Esophagus (tissue), 2 donors: ENCODE measurements around the gene DENND1B. TPM values are rescaled to one million over a fixed set of nuclear protein-coding genes. Genes with fewer than 3 reads are reported as not detected.

Experiments
- H3K27ac ChIP-seq, 2 donors: one replicate each; pipeline ENCODE4 v1.5.1; 2013; ENCODE audit warnings: low read depth in 2 of 2, mild to moderate bottlenecking in 2 of 2, inconsistent platforms in 1 of 2, low read length in 1 of 2, moderate library complexity in 1 of 2
- H3K27me3 ChIP-seq, 2 donors: one replicate each; pipeline ENCODE4 v1.6.1; 2013; ENCODE audit warnings: low read length in 2 of 2, control low read depth in 1 of 2, mild to moderate bottlenecking in 1 of 2; ENCODE audit not compliant: insufficient read depth in 2 of 2, control insufficient read depth in 1 of 2
- H3K36me3 ChIP-seq, 2 donors: one replicate each; pipeline ENCODE4 v1.6.1; 2013; ENCODE audit warnings: low read length in 1 of 2; ENCODE audit not compliant: control insufficient read depth in 2 of 2, insufficient read depth in 2 of 2
- H3K4me1 ChIP-seq, 2 donors: one replicate each; pipeline ENCODE4 v1.6.1; 2013; ENCODE audit warnings: low read length in 1 of 2; ENCODE audit not compliant: control insufficient read depth in 2 of 2, insufficient read depth in 2 of 2
- H3K4me3 ChIP-seq, 2 donors: one replicate each; pipeline ENCODE4 v1.5.1; 2013; ENCODE audit warnings: low read length in 2 of 2, mild to moderate bottlenecking in 2 of 2, low read depth in 1 of 2, moderate library complexity in 1 of 2
- H3K9me3 ChIP-seq, 2 donors: one replicate each; pipeline ENCODE4 v1.6.1; 2013; ENCODE audit warnings: mild to moderate bottlenecking in 2 of 2, low read depth in 1 of 2, low read length in 1 of 2, moderate library complexity in 1 of 2; ENCODE audit not compliant: control insufficient read depth in 2 of 2, insufficient read depth in 1 of 2
- WGBS, 2 donors: extraction: QIAGEN DNeasy Blood & Tissue Kit; methylation state at CpG; one replicate each; pipeline ENCODE4 v1.1.7; 2013; 5-methylcytosine and 5-hydroxymethylcytosine counted together
- polyA plus RNA-seq, 2 donors: library from polyadenylated mRNA; stranded (reverse); fragments of 200-250 nt; gene quantifications; one replicate each; pipeline ENCODE4 v1.2.3, GENCODE V29; 2013
- donor health status: healthy with polysubstance abuse.
- donor health status: Bipolar disorder and iron deficiency.

Gene DENND1B
- polyA plus RNA-seq, 2 donors = 3.4 to 4.8 TPM

DNA sequence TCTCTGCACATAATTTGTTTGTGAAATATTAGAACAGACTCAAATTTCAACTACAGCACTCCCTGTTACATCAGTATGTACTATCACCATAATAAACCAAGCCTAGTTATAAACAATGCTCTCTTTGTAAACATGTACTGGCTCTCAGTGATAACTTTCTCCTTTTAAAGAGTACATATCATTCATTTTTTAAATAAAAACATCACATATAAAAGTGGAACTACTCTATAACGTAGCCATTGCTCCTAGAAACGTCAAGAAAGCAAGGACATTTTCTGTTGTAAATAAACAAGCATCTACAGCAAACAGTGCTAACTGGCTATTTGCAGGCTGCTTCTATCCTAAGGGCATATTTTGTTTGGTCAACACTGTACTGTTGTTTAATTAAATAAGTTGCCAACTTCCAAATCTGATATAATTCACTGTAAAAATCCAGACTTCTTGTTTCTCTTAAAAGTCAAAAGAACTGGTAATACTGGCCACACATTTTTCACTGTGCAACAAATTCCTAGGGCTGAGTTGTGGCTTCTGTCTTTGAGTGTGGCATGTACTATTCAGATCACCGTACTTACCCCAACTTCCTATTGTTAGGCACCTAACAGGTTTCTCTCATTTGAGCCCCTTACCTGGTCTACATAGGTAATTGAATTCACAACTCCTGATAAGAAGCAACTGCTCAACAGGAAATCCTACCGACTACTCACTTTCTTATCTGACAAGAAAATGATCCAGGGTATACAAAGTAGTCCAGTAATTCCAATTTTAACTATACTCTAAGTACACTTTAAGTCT lies 111.9 kb downstream of the DENND1B start:
- no peaks in the 10 kb centered on the region for H3K4me1 ChIP-seq
- 72 to 77% methylated on average over 4 of the region's 4 CpGs for whole genome bisulfite sequencing, 2 donors
- no peaks in the 10 kb centered on the region for H3K36me3 ChIP-seq

DNA sequence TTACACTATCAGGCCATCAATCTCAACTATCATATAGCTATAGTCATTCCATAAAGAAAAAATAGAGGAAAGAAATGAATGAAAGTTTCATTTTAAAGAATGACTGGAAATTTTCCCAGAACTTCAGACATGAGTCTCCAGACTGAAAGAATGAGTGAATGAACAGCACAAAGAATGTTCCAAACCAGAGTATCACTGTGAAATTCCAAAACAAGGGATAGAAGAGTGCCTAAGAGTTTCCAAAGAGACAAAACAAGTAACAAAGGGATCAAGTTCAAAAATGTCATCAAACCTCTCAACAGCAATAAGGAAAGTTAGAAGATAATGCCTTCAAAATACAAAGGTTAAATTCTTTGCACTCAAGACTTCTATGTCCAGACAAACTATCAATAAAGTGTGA lies 114.9 kb downstream of the DENND1B start:
- H3K4me3 ChIP-seq = no peak overlapping the region
- no peaks in the 10 kb centered on the region for H3K36me3 ChIP-seq
- H3K27me3 ChIP-seq = no peaks in the 10 kb centered on the region
- H3K27ac ChIP-seq = no peak overlapping the region
- H3K4me1 ChIP-seq = no peaks in the 10 kb centered on the region
- no peaks in the 10 kb centered on the region for H3K9me3 ChIP-seq

More for the DNA sequence above, 111.9 kb downstream of the DENND1B start:
- Histone ChIP-seq H3K27me3 (no peaks in the 10 kb centered on the region), H3K27ac (no peak overlapping the region), H3K4me3 (no peak overlapping the region), H3K9me3 (no peaks in the 10 kb centered on the region)

DNA sequence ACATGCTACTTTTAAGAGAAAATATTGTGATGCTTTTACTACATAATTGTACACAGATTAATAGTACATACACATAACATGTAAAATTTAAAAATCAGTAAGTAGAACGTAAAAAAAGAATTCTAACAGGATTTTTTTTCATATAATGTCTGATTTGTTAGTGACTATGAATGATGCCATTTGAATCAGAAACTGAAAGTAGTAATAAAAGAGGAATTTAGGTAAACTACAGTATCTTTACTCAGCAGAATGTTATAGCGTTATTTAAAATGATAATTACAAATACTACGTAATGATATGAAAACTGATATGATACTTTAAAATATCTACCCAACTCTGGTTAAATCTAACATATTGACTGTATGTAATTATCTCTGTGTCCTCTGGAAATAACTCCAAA lies 116.1 kb downstream of the DENND1B start:
- Histone ChIP-seq H3K27ac (no peak overlapping the region), H3K36me3 (no peaks in the 10 kb centered on the region), H3K4me1 (no peaks in the 10 kb centered on the region), H3K27me3 (no peaks in the 10 kb centered on the region), H3K4me3 (no peak overlapping the region), H3K9me3 (no peaks in the 10 kb centered on the region)
- 67 to 80% methylated on average over 3 of the region's 3 CpGs for WGBS, 2 donors

DNA sequence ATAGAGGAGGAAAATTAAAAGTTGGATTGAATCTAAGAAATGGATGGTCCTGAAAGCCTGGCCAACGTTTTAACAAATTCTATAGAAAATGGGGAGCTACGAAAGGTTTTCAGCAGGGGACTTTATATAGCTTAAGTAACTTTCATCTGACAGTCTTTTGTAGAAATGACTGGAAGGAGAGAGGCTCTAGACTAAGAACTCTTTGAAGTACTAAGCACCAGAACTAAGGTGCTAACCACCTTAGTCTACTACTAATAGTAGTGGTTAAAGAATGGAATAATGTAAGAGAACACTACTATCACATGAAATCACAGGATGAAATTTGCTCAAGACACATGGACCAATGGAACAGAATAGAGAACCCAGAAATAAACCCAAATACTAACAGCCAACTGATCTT lies 126.1 kb downstream of the DENND1B start:
- Histone ChIP-seq H3K4me3 (no peak overlapping the region), H3K27ac (no peak overlapping the region), H3K27me3 (no peaks in the 10 kb centered on the region), H3K9me3 (no peaks in the 10 kb centered on the region), H3K36me3 (no peaks in the 10 kb centered on the region), H3K4me1 (no peaks in the 10 kb centered on the region)
- 86 to 90% methylated on average over 2 of the region's 2 CpGs for WGBS, 2 donors

DNA sequence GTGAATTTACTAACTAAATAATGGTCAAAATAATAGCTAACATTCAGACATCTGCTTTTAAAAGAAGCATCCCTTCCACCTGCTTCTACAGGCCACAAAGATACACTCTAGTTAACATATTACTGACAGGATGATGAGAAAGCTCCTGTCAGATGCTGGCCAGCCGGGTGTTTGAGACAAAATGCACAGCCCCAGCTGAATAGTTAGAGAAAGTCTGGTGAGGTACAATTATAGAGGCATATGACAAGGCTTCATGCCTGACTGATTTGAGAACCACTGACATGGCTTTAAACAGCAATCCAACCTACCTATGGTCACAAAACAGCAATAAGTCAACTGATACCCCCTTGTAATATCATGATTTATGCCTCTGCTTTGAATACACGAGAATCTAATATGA lies 137.0 kb downstream of the DENND1B start:
- no peaks in the 10 kb centered on the region for H3K9me3 ChIP-seq
- 86 to 93% methylated on average over 2 of the region's 2 CpGs for WGBS, 2 donors
- H3K4me1 ChIP-seq = no peaks in the 10 kb centered on the region
- no peak overlapping the region for H3K4me3 ChIP-seq
- no peaks in the 10 kb centered on the region for H3K27me3 ChIP-seq
- H3K36me3 ChIP-seq = peaks cover 2 to 4% of the 10 kb centered on the region in 2 donors
- no peak overlapping the region for H3K27ac ChIP-seq

DNA sequence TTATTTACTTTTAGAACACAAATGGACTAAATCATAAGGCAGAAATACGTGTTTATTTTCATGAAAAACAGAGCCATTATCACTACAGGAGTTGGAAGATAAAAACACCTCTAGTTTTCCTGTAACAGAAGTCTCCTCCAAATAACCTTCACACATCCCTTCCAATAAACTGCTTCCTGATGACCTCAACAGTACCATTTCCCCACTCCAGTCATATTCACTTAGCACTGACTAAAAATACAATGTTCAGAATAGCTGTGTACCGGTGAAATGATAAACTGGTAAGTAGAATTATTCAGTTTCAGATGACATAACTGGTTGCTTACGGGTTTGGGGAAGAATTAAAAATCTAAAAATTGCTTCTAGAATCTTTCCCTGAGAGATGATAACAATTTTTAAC lies 137.9 kb downstream of the DENND1B start:
- 81 to 85% methylated on average over 3 of the region's 3 CpGs for WGBS, 2 donors

DNA sequence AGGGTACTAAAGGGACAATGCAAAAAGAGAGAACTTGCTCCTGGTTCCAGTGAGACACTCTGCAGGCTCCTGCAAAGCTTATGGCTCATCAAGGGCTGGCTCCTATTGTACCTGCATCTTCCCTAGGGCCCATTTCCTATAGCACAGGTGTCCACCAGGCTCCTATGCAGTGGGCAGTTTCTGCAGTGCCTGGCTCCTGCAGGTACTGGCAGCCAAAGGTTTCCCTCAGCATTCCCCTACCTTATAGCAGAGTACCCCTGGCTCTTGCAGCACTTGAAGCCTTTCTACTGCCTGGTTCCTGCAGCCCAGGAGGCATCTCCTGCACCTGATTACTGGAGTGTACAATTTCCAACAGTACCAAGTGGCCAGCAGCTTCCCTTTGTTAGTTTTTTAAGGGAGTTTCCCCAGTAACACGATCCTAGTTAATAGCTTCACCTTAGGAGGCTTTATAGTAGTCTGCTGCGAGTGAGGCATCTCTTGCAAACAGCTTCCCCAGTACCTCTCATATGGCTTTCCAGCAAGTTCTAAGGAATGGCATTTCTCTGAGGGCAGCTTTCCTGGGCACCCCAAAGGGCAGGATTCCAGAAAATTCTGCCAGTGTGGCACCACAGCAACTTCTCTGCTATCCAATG lies 141.7 kb downstream of the DENND1B start:
- no peaks in the 10 kb centered on the region for H3K9me3 ChIP-seq
- H3K4me3 ChIP-seq = no peak overlapping the region
- H3K4me1 ChIP-seq = no peaks in the 10 kb centered on the region
- peaks cover 2% of the 10 kb centered on the region in 2 donors for H3K36me3 ChIP-seq
- 78 to 81% methylated on average over 2 of the region's 2 CpGs for WGBS, 2 donors
- H3K27me3 ChIP-seq = no peaks in the 10 kb centered on the region
- no peak overlapping the region for H3K27ac ChIP-seq

More for the DNA sequence above, 137.9 kb downstream of the DENND1B start:
- no peaks in the 10 kb centered on the region for H3K9me3 ChIP-seq
- H3K27me3 ChIP-seq = no peaks in the 10 kb centered on the region
- peaks cover 2 to 4% of the 10 kb centered on the region in 2 donors for H3K36me3 ChIP-seq
- H3K4me1 ChIP-seq = no peaks in the 10 kb centered on the region
- no peak overlapping the region for H3K4me3 ChIP-seq
- H3K27ac ChIP-seq = no peak overlapping the region

DNA sequence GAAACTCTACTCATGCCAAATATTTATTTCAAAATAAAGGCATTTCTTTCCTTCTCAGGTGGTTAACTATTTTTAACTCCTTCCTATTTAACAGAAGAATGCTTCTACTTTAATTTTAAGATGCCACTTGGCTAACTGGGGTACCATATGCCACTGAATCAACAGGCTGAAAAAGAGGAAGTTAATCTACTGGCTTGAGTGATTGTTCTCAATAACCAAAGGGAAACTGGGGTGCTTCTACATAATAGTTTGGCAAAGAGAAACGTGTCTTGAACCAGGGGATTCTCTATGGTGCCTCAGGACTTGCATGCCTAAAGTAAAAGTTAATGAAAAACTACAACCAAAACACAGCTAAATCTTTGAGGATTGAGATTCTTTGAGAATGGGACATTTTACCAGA lies 142.6 kb downstream of the DENND1B start:
- no peak overlapping the region for H3K4me3 ChIP-seq
- no peak overlapping the region for H3K27ac ChIP-seq
- no peaks in the 10 kb centered on the region for H3K4me1 ChIP-seq
- WGBS, 2 donors = 65 to 69% methylated on average over 1 of the region's 1 CpG
- no peaks in the 10 kb centered on the region for H3K27me3 ChIP-seq
- peaks cover 2% of the 10 kb centered on the region in 2 donors for H3K36me3 ChIP-seq
- no peaks in the 10 kb centered on the region for H3K9me3 ChIP-seq

DNA sequence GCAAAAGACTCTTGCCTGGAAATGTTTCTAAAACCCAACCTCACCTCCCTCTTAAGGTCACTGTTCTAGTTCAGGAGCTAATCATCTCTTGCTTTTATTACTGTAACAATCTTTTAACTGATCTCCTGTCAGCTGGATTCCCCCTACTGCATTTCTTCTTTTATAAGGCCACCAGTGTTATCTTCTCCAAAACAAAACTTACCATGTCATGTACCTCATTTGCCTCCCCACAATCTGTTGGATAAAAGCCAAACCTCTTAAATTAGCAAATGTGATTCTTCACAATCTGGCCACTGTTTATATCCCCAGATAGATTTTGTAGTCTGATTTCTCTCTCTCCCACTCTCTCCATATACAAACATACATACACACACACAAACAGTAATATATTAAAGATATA lies 143.3 kb downstream of the DENND1B start:
- no peaks in the 10 kb centered on the region for H3K4me1 ChIP-seq
- H3K27ac ChIP-seq = no peak overlapping the region
- no peaks in the 10 kb centered on the region for H3K9me3 ChIP-seq

DNA sequence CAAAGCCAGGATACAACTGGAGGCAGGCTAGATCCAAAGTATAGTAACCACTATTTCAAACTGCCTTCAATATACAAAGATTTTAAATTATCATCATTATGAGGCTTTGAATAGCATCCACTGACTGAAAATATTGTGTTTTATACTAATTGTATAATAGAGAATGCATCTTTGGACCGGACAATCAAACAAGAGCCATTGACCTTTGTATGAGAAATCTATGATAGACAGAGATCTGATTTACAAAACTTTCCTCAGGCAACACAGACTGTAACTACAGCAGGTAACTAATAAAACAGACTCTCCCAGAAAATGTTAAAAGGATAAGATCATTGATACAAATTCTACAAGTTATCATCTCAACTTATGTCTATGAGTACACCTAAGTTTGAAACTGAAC lies 152.9 kb downstream of the DENND1B start:
- no peaks in the 10 kb centered on the region for H3K9me3 ChIP-seq
- H3K4me1 ChIP-seq = no peaks in the 10 kb centered on the region
- H3K27ac ChIP-seq = no peak overlapping the region
- no peaks in the 10 kb centered on the region for H3K36me3 ChIP-seq
- WGBS, 2 donors = 97 to 100% methylated on average over 1 of the region's 1 CpG
- no peaks in the 10 kb centered on the region for H3K27me3 ChIP-seq
- no peak overlapping the region for H3K4me3 ChIP-seq

More for the DNA sequence above, 143.3 kb downstream of the DENND1B start:
- Histone ChIP-seq H3K36me3 (peaks cover 2% of the 10 kb centered on the region in 2 donors), H3K4me3 (no peak overlapping the region), H3K27me3 (no peaks in the 10 kb centered on the region)
